PFSK-1 (cell line): Measurements from ENCODE around the gene MFAP3.

Experiments used
- FOXP2 ChIP-seq: optimal IDR thresholded peaks from 2 replicates; pipeline ENCODE3; 2011; ENCODE audit warnings: borderline replicate concordance, control low read depth, inconsistent platforms; ENCODE audit not compliant: insufficient read depth; ENCODE audit errors: extremely low read length, extremely low read depth
- POLR2AphosphoS5 ChIP-seq: IDR thresholded peaks from 2 replicates; pipeline ENCODE4 v1.6.1; 2012; ENCODE audit warnings: low read depth, mild to moderate bottlenecking, control low read depth, low read length, moderate library complexity
- SIN3A ChIP-seq: IDR thresholded peaks from 2 replicates; pipeline ENCODE4 v1.6.1; 2012; ENCODE audit warnings: mild to moderate bottlenecking, low read length, moderate library complexity, borderline replicate concordance; ENCODE audit not compliant: insufficient read depth
- TAF1 ChIP-seq: IDR thresholded peaks from 2 replicates; pipeline ENCODE4 v1.6.1; 2012; ENCODE audit warnings: low read length, control low read depth, borderline replicate concordance; ENCODE audit not compliant: insufficient read depth
- TF ChIP-seq, protein P1 (sequence below), 2 experiments: IDR thresholded peaks; 2 replicates each; pipeline versions ENCODE4 v1.6.1 to v1.8.0; 2011 to 2012; ENCODE audit warnings: low read depth in 2 of 2, low read length in 2 of 2, control low read depth in 1 of 2, inconsistent platforms in 1 of 2, mild to moderate bottlenecking in 1 of 2, moderate library complexity in 1 of 2; ENCODE audit not compliant: insufficient read depth in 1 of 2

DNA sequence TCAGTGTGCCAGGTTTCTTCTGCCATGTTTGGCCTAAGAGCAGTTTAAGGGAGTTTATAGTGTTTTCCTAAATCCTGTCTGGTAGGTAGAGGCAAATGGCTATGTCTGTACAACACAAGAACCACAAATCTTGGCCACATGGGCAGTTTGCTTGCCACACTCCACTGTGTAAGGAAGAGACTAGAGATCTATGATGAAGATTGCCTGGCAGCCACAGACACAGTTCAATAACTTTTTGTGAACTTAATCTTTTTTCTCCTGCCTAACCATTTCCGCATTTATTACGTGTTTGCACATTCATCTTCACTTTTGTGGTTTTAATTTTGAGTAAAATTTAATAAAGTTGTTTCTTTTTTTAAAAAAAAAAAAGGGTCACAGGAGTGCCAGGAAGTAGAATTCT, 5.8 kb downstream of the MFAP3 start:
- TF ChIP-seq POLR2AphosphoS5 (no peak), TAF1 (no peak), SIN3A (no peak), FOXP2 (no peak)
- TF ChIP-seq, protein P1, sequence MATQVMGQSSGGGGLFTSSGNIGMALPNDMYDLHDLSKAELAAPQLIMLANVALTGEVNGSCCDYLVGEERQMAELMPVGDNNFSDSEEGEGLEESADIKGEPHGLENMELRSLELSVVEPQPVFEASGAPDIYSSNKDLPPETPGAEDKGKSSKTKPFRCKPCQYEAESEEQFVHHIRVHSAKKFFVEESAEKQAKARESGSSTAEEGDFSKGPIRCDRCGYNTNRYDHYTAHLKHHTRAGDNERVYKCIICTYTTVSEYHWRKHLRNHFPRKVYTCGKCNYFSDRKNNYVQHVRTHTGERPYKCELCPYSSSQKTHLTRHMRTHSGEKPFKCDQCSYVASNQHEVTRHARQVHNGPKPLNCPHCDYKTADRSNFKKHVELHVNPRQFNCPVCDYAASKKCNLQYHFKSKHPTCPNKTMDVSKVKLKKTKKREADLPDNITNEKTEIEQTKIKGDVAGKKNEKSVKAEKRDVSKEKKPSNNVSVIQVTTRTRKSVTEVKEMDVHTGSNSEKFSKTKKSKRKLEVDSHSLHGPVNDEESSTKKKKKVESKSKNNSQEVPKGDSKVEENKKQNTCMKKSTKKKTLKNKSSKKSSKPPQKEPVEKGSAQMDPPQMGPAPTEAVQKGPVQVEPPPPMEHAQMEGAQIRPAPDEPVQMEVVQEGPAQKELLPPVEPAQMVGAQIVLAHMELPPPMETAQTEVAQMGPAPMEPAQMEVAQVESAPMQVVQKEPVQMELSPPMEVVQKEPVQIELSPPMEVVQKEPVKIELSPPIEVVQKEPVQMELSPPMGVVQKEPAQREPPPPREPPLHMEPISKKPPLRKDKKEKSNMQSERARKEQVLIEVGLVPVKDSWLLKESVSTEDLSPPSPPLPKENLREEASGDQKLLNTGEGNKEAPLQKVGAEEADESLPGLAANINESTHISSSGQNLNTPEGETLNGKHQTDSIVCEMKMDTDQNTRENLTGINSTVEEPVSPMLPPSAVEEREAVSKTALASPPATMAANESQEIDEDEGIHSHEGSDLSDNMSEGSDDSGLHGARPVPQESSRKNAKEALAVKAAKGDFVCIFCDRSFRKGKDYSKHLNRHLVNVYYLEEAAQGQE (IDR thresholded peaks at IDR 0.05; ENCODE audit: insufficient read depth in 1 of 2, low read depth in 2 of 2, low read length in 2 of 2), result no peak
